Occipital lobe (tissue), 2 donors: Measurements from ENCODE around the gene FAM13A. TPM values are rescaled to one million over a fixed set of nuclear protein-coding genes. Genes with fewer than 3 reads are reported as not detected.

Experiments
- small RNA-seq: library from RNA; depleted of rRNA; stranded (forward); fragments of <200 nt; gene quantifications from one replicate; pipeline ENCODE3, GENCODE V24; 2014
- total RNA-seq: library from RNA; depleted of rRNA; stranded (reverse); fragments of >200 nt; gene quantifications from one replicate; pipeline ENCODE4 v1.2.3, GENCODE V29; 2014

FAM13A gene
- total RNA-seq, 1 donor from 2014 or later, result 79.9 TPM

Small RNA genes lying within 50 kb of the gene (small RNA-seq; reads per million reads assigned to genes)
- gene RF02115, result not detected
- gene RNU6-33P, result 0.09 reads per million

Other genes with a start within 250 kb of the FAM13A start
- gene TIGD2, start 54.3 kb upstream of the FAM13A start, total RNA-seq, result 15.1 TPM